Ovary (tissue), 3 donors: ENCODE data around the gene ZRANB1.

ENCODE experiments used
- POLR2A ChIP-seq: fragments of 450-650 bp; IDR thresholded peaks from one replicate; pipeline ENCODE4 v1.6.1; 2017; ENCODE audit warnings: antibody characterized with exemption, mild to moderate bottlenecking, moderate library complexity
- TF ChIP-seq, protein P1 (sequence below), 3 donors: fragments of 450-650 bp in 2 of 3; fragments of 200-600 bp in 1 of 3; IDR thresholded peaks; one replicate each; pipeline versions ENCODE4 v1.5.1 to v1.8.0; 2016 to 2022; ENCODE audit warnings: antibody characterized with exemption in 3 of 3, mild to moderate bottlenecking in 1 of 3
- donor health status: DM: no; HTN: no; CAD: no.

- TF ChIP-seq, protein P1, sequence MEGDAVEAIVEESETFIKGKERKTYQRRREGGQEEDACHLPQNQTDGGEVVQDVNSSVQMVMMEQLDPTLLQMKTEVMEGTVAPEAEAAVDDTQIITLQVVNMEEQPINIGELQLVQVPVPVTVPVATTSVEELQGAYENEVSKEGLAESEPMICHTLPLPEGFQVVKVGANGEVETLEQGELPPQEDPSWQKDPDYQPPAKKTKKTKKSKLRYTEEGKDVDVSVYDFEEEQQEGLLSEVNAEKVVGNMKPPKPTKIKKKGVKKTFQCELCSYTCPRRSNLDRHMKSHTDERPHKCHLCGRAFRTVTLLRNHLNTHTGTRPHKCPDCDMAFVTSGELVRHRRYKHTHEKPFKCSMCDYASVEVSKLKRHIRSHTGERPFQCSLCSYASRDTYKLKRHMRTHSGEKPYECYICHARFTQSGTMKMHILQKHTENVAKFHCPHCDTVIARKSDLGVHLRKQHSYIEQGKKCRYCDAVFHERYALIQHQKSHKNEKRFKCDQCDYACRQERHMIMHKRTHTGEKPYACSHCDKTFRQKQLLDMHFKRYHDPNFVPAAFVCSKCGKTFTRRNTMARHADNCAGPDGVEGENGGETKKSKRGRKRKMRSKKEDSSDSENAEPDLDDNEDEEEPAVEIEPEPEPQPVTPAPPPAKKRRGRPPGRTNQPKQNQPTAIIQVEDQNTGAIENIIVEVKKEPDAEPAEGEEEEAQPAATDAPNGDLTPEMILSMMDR (IDR thresholded peaks at IDR 0.05): no peak
- no peak for TF ChIP-seq POLR2A
These were observed 73.0 kb downstream of the ZRANB1 start for GRCh38 chr10:125014836-125015355.
